ENCODE measurements around the gene ABCA3. TPM values are rescaled to one million over a fixed set of nuclear protein-coding genes. Genes with fewer than 3 reads are reported as not detected.

ABCA3 gene
- total RNA-seq, 1 donor from 2014 or later, result 11.1 TPM

GRCh38 chr16:2292221-2292620, 48.3 kb downstream of the ABCA3 start:
- Mint-ChIP-seq H3K9me3 (no peaks in the 10 kb centered on the region), H3K4me3 (ENCODE audit: low read depth) (no peak overlapping the region), H3K27ac (no peak overlapping the region), H3K4me1 (ENCODE audit: low read depth) (peaks cover 7% of the 10 kb centered on the region), H3K36me3 (ENCODE audit: low read depth) (no peaks in the 10 kb centered on the region), H3K27me3 (ENCODE audit: low read depth) (no peaks in the 10 kb centered on the region)
- DNase-seq (ENCODE audit: low spot score), result no peak
- intact Hi-C loops (cut with micrococcal nuclease), result no loop called here

- no peak overlapping the region for H3K4me3 Mint-ChIP-seq (ENCODE audit: low read depth)
- no peaks in the 10 kb centered on the region for H3K36me3 Mint-ChIP-seq (ENCODE audit: low read depth)
- DNase-seq (ENCODE audit: low spot score), result no peak
- no peak overlapping the region for H3K27ac Mint-ChIP-seq
- no peaks in the 10 kb centered on the region for H3K4me1 Mint-ChIP-seq (ENCODE audit: low read depth)
- no peaks in the 10 kb centered on the region for H3K9me3 Mint-ChIP-seq
- intact Hi-C loops (cut with micrococcal nuclease), result no loop called here
- no peaks in the 10 kb centered on the region for H3K27me3 Mint-ChIP-seq (ENCODE audit: low read depth)
These were observed 51.2 kb downstream of the ABCA3 start for GRCh38 chr16:2289282-2289681.

GRCh38 chr16:2288726-2289125, 51.8 kb downstream of the ABCA3 start:
- Mint-ChIP-seq H3K9me3 (no peaks in the 10 kb centered on the region), H3K4me3 (ENCODE audit: low read depth) (no peak overlapping the region), H3K36me3 (ENCODE audit: low read depth) (no peaks in the 10 kb centered on the region), H3K27ac (no peak overlapping the region), H3K27me3 (ENCODE audit: low read depth) (no peaks in the 10 kb centered on the region), H3K4me1 (ENCODE audit: low read depth) (no peaks in the 10 kb centered on the region)
- DNase-seq (ENCODE audit: low spot score), result no peak
- intact Hi-C loops (cut with micrococcal nuclease), result no loop called here

GRCh38 chr16:2287916-2288547, 52.5 kb downstream of the ABCA3 start:
- intact Hi-C loops (cut with micrococcal nuclease), result no loop called here
- DNase-seq (ENCODE audit: low spot score), result no peak
- no peak overlapping the region for H3K27ac Mint-ChIP-seq
- no peak overlapping the region for H3K4me3 Mint-ChIP-seq (ENCODE audit: low read depth)
- no peaks in the 10 kb centered on the region for H3K9me3 Mint-ChIP-seq
- H3K36me3 Mint-ChIP-seq (ENCODE audit: low read depth), result no peaks in the 10 kb centered on the region
- H3K4me1 Mint-ChIP-seq (ENCODE audit: low read depth), result no peaks in the 10 kb centered on the region
- no peaks in the 10 kb centered on the region for H3K27me3 Mint-ChIP-seq (ENCODE audit: low read depth)

GRCh38 chr16:2286550-2286949, 54.0 kb downstream of the ABCA3 start:
- no peaks in the 10 kb centered on the region for H3K36me3 Mint-ChIP-seq (ENCODE audit: low read depth)
- H3K4me1 Mint-ChIP-seq (ENCODE audit: low read depth), result no peaks in the 10 kb centered on the region
- no peak overlapping the region for H3K4me3 Mint-ChIP-seq (ENCODE audit: low read depth)
- H3K9me3 Mint-ChIP-seq, result no peaks in the 10 kb centered on the region
- no peak overlapping the region for H3K27ac Mint-ChIP-seq
- no peaks in the 10 kb centered on the region for H3K27me3 Mint-ChIP-seq (ENCODE audit: low read depth)
- intact Hi-C loops (cut with micrococcal nuclease), result no loop called here
- no peak for DNase-seq (ENCODE audit: low spot score)

- intact Hi-C loops (cut with micrococcal nuclease), result no loop called here
- Mint-ChIP-seq H3K27ac (no peak overlapping the region), H3K4me1 (ENCODE audit: low read depth) (no peaks in the 10 kb centered on the region), H3K4me3 (ENCODE audit: low read depth) (no peak overlapping the region), H3K9me3 (no peaks in the 10 kb centered on the region), H3K36me3 (ENCODE audit: low read depth) (no peaks in the 10 kb centered on the region), H3K27me3 (ENCODE audit: low read depth) (no peaks in the 10 kb centered on the region)
- no peak for DNase-seq (ENCODE audit: low spot score)
These were observed 54.8 kb downstream of the ABCA3 start for GRCh38 chr16:2285731-2286191.

GRCh38 chr16:2284797-2285576, 55.5 kb downstream of the ABCA3 start:
- DNase-seq (ENCODE audit: low spot score), result no peak
- intact Hi-C loops (cut with micrococcal nuclease), result no loop called here

GRCh38 chr16:2284001-2284770, 56.3 kb downstream of the ABCA3 start:
- intact Hi-C loops (cut with micrococcal nuclease), result no loop called here
- no peaks in the 10 kb centered on the region for H3K36me3 Mint-ChIP-seq (ENCODE audit: low read depth)
- H3K4me1 Mint-ChIP-seq (ENCODE audit: low read depth), result no peaks in the 10 kb centered on the region
- no peak overlapping the region for H3K27ac Mint-ChIP-seq
- no peak for DNase-seq (ENCODE audit: low spot score)
- H3K9me3 Mint-ChIP-seq, result no peaks in the 10 kb centered on the region
- H3K27me3 Mint-ChIP-seq (ENCODE audit: low read depth), result no peaks in the 10 kb centered on the region
- no peak overlapping the region for H3K4me3 Mint-ChIP-seq (ENCODE audit: low read depth)

More at GRCh38 chr16:2284797-2285576, 55.5 kb downstream of the ABCA3 start:
- Mint-ChIP-seq H3K27me3 (ENCODE audit: low read depth) (no peaks in the 10 kb centered on the region), H3K4me3 (ENCODE audit: low read depth) (no peak overlapping the region), H3K36me3 (ENCODE audit: low read depth) (no peaks in the 10 kb centered on the region), H3K27ac (no peak overlapping the region), H3K4me1 (ENCODE audit: low read depth) (no peaks in the 10 kb centered on the region), H3K9me3 (no peaks in the 10 kb centered on the region)

GRCh38 chr16:2282866-2283555, 57.5 kb downstream of the ABCA3 start:
- no peak overlapping the region for H3K4me3 Mint-ChIP-seq (ENCODE audit: low read depth)
- intact Hi-C loops (cut with micrococcal nuclease), result no loop called here
- H3K4me1 Mint-ChIP-seq (ENCODE audit: low read depth), result no peaks in the 10 kb centered on the region
- DNase-seq (ENCODE audit: low spot score), result no peak
- H3K27me3 Mint-ChIP-seq (ENCODE audit: low read depth), result no peaks in the 10 kb centered on the region
- H3K27ac Mint-ChIP-seq, result no peak overlapping the region
- H3K36me3 Mint-ChIP-seq (ENCODE audit: low read depth), result no peaks in the 10 kb centered on the region
- H3K9me3 Mint-ChIP-seq, result no peaks in the 10 kb centered on the region

- Mint-ChIP-seq H3K9me3 (no peaks in the 10 kb centered on the region), H3K27ac (no peak overlapping the region), H3K4me1 (ENCODE audit: low read depth) (no peaks in the 10 kb centered on the region), H3K4me3 (ENCODE audit: low read depth) (no peak overlapping the region), H3K27me3 (ENCODE audit: low read depth) (no peaks in the 10 kb centered on the region), H3K36me3 (ENCODE audit: low read depth) (no peaks in the 10 kb centered on the region)
- DNase-seq (ENCODE audit: low spot score), result no peak
- intact Hi-C loops (cut with micrococcal nuclease), result no loop called here
These were observed 58.3 kb downstream of the ABCA3 start for GRCh38 chr16:2282262-2282661.

GRCh38 chr16:2280981-2281542, 59.5 kb downstream of the ABCA3 start:
- Mint-ChIP-seq H3K4me1 (ENCODE audit: low read depth) (no peaks in the 10 kb centered on the region), H3K4me3 (ENCODE audit: low read depth) (no peak overlapping the region)

GRCh38 chr16:2280461-2280860, 60.1 kb downstream of the ABCA3 start:
- no peaks in the 10 kb centered on the region for H3K4me1 Mint-ChIP-seq (ENCODE audit: low read depth)
- H3K27me3 Mint-ChIP-seq (ENCODE audit: low read depth), result no peaks in the 10 kb centered on the region
- H3K27ac Mint-ChIP-seq, result no peak overlapping the region
- no peak for DNase-seq (ENCODE audit: low spot score)
- H3K4me3 Mint-ChIP-seq (ENCODE audit: low read depth), result no peak overlapping the region
- no peaks in the 10 kb centered on the region for H3K36me3 Mint-ChIP-seq (ENCODE audit: low read depth)
- intact Hi-C loops (cut with micrococcal nuclease), result no loop called here
- H3K9me3 Mint-ChIP-seq, result no peaks in the 10 kb centered on the region

More at GRCh38 chr16:2280981-2281542, 59.5 kb downstream of the ABCA3 start:
- no peaks in the 10 kb centered on the region for H3K27me3 Mint-ChIP-seq (ENCODE audit: low read depth)
- no peak overlapping the region for H3K27ac Mint-ChIP-seq
- intact Hi-C loops (cut with micrococcal nuclease), result no loop called here
- no peaks in the 10 kb centered on the region for H3K9me3 Mint-ChIP-seq
- DNase-seq (ENCODE audit: low spot score), result no peak
- H3K36me3 Mint-ChIP-seq (ENCODE audit: low read depth), result no peaks in the 10 kb centered on the region
